Testis (tissue), 3 donors: ENCODE measurements around the gene TAS2R1. TPM values are rescaled to one million over a fixed set of nuclear protein-coding genes. Genes with fewer than 3 reads are reported as not detected.

ENCODE experiments used
- DNase-seq: peaks from one replicate; pipeline ENCODE4 v3.0.0-alpha.2; 2019
- H3K27ac ChIP-seq, 2 donors: fragments of 200-600 bp; sonication (generic); one replicate each; pipeline ENCODE4 v1.5.1; 2019
- H3K27me3 ChIP-seq: fragments of 200-600 bp; sonication (generic); one replicate; pipeline ENCODE4 v1.5.1; 2019
- H3K36me3 ChIP-seq: fragments of 200-600 bp; sonication (generic); one replicate; pipeline ENCODE4 v1.5.1; 2017; ENCODE audit warnings: low read depth; ENCODE audit errors: missing control alignments
- H3K4me1 ChIP-seq: fragments of 200-600 bp; sonication (generic); one replicate; pipeline ENCODE4 v1.5.1; 2019
- H3K4me3 ChIP-seq, 2 donors: fragments of 200-600 bp; sonication (generic); one replicate each; pipeline ENCODE4 v1.5.1; 2017 to 2019
- H3K9me3 ChIP-seq: fragments of 200-600 bp; sonication (generic); one replicate; pipeline ENCODE4 v1.5.1; 2017
- POLR2A ChIP-seq: fragments of 450-650 bp; IDR thresholded peaks from one replicate; pipeline ENCODE4 v1.6.1; 2017; ENCODE audit warnings: antibody characterized with exemption, mild to moderate bottlenecking, moderate library complexity
- WGBS, 2 donors: methylation state at CpG; one replicate each; pipeline ENCODE4 v1.1.5; 2018; 5-methylcytosine and 5-hydroxymethylcytosine counted together
- intact Hi-C: fragments of 100-400 bp; cut with DNase I; formaldehyde crosslinking; loops from one replicate; pipeline ENCODE4 v1.15.1; 2023; ENCODE audit warnings: low total_unique reads
- polyA plus RNA-seq: library from polyadenylated mRNA; stranded (reverse); fragments of 350-450 nt; fragmentation: Illumina TruSeq; extraction: RNeasy Lipid Tissue Mini Kit (QIAGEN cat#74804); gene quantifications from one replicate; pipeline ENCODE4 v1.2.3, GENCODE V29; 2014; ENCODE audit warnings: low read depth, low replicate concordance; ENCODE audit not compliant: insufficient read depth
- total RNA-seq, 2 donors: library from RNA; depleted of rRNA; stranded (reverse); fragments of >200 nt; gene quantifications; one replicate each; pipeline ENCODE4 v1.2.3, GENCODE V29; 2016
- TF ChIP-seq, protein P1 (sequence below), 3 experiments: fragments of 450-650 bp in 2 of 3; fragments of 200-600 bp in 1 of 3; sonication (generic) in 1 of 3; IDR thresholded peaks; one replicate each; pipeline ENCODE4 v1.5.1; 2016 to 2019; ENCODE audit warnings: antibody characterized with exemption in 3 of 3, mild to moderate bottlenecking in 2 of 3, moderate library complexity in 1 of 3

Gene TAS2R1
- total and polyA plus RNA-seq, 3 donors from 2014 or later: 0.50 to 1.3 (median 1.1) TPM

GRCh38 chr5:9588254-9588653 is 41.9 kb downstream of the TAS2R1 start:
- intact Hi-C loops: no loop called here
- H3K27ac ChIP-seq: no peak overlapping the region
- TF ChIP-seq, protein P1, sequence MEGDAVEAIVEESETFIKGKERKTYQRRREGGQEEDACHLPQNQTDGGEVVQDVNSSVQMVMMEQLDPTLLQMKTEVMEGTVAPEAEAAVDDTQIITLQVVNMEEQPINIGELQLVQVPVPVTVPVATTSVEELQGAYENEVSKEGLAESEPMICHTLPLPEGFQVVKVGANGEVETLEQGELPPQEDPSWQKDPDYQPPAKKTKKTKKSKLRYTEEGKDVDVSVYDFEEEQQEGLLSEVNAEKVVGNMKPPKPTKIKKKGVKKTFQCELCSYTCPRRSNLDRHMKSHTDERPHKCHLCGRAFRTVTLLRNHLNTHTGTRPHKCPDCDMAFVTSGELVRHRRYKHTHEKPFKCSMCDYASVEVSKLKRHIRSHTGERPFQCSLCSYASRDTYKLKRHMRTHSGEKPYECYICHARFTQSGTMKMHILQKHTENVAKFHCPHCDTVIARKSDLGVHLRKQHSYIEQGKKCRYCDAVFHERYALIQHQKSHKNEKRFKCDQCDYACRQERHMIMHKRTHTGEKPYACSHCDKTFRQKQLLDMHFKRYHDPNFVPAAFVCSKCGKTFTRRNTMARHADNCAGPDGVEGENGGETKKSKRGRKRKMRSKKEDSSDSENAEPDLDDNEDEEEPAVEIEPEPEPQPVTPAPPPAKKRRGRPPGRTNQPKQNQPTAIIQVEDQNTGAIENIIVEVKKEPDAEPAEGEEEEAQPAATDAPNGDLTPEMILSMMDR (IDR thresholded peaks at IDR 0.05): no peak
- no peak for TF ChIP-seq POLR2A
- H3K4me1 ChIP-seq: no peaks in the 10 kb centered on the region
- H3K9me3 ChIP-seq: no peaks in the 10 kb centered on the region
- no peaks in the 10 kb centered on the region for H3K36me3 ChIP-seq
- no peak overlapping the region for H3K4me3 ChIP-seq
- no peak for DNase-seq
- no peaks in the 10 kb centered on the region for H3K27me3 ChIP-seq
- 71% methylated on average over 6 of the region's 6 CpGs for WGBS, 2 donors

- no peak overlapping the region for H3K27ac ChIP-seq
- no peaks in the 10 kb centered on the region for H3K4me1 ChIP-seq
- intact Hi-C loops: no loop called here
- H3K4me3 ChIP-seq: no peak overlapping the region
- no peaks in the 10 kb centered on the region for H3K27me3 ChIP-seq
- H3K9me3 ChIP-seq: no peaks in the 10 kb centered on the region
- no peak for DNase-seq
- H3K36me3 ChIP-seq: no peaks in the 10 kb centered on the region
- TF ChIP-seq POLR2A: no peak
- TF ChIP-seq, protein P1 (IDR thresholded peaks at IDR 0.05): no peak
Observed at GRCh38 chr5:9587135-9587534, 43.0 kb downstream of the TAS2R1 start.

DNA sequence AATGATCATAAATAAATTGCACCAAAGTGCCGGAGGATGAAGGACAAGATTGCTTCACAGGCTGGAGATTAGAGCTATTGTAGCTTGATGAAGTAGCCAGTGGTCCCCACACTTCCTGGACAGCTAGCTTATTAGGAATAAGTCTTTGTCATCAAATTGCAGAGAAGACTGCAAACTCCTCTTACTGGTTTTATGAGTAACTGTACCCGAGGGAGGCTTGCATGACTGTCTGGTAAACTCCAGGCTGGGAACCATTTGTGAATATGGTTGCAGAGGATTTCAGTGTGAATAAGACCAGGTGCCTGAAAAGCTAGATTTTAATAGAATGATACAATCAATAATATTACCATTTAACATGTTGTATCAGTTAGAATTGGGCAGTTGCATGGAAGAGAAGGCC is 47.7 kb downstream of the TAS2R1 start:
- Histone ChIP-seq H3K36me3 (no peaks in the 10 kb centered on the region), H3K4me3 (no peak overlapping the region), H3K4me1 (no peaks in the 10 kb centered on the region), H3K27me3 (no peaks in the 10 kb centered on the region), H3K27ac (no peak overlapping the region), H3K9me3 (no peaks in the 10 kb centered on the region)
- intact Hi-C loops: no loop called here
- no peak for DNase-seq
- 53 to 54% methylated on average over 2 of the region's 2 CpGs for WGBS, 2 donors
- no peak for TF ChIP-seq POLR2A
- TF ChIP-seq, protein P1 (IDR thresholded peaks at IDR 0.05): no peak

Other genes with a start within 250 kb of the TAS2R1 start
- gene SEMA5A, start 84.3 kb downstream of the TAS2R1 start, total RNA-seq: 1 to 10 TPM; 3.4 to 5.4 TPM
- gene SEMA5A, start 84.3 kb downstream of the TAS2R1 start, polyA plus RNA-seq: 12.8 TPM